Measurements from ENCODE around the gene CD300C.
"Not testable (repeated sequence)": the region's sequence is repeated elsewhere in the genome, so short reads cannot be mapped to it uniquely, and the experiment has no call there.

The CD300C gene

DNA sequence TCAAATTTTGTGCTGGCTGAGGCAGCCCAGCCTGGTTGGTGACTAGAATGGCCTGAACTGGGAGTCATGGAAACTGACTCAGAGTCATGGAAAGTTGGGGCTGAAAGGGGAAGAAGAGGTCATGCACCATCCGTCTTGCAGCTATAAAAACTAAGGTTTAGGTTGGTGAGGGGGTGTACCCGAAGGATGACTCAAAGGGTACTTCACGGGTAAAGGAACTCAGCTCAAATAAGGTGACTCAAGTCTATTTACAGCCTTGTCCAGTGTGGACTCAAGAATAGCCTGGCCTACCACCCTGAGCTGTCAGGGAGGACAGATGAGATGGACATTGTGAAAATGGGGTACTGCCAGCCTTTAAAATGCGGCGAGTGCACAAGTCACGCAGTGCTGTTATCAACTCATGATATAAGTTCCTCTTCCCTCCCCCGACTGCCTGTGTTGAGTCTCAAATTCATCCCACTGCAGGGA, 33.3 kb downstream of the CD300C start:
- DNase-seq (ENCODE audit: low spot score), result no peak

DNA sequence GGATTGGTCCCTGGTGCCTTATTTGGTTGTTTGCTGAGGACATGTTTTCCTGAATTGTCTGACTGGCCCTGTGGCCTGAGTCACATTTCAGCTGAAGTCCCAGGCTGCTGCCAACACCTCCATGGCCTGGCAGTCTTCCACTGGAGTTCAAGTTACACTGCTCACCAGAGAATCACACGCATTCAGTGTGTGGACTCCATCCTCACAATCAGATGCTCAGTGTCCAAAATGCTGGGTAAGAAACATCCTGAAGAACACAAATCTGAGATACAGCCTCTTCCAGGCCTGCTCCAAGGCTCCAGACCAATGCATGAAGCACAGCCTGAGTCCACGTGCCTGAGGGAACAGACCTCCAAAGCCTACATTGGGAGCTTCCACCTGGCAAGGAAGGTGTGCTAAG, 33.9 kb downstream of the CD300C start:
- DNase-seq (ENCODE audit: low spot score), result no peak

DNA sequence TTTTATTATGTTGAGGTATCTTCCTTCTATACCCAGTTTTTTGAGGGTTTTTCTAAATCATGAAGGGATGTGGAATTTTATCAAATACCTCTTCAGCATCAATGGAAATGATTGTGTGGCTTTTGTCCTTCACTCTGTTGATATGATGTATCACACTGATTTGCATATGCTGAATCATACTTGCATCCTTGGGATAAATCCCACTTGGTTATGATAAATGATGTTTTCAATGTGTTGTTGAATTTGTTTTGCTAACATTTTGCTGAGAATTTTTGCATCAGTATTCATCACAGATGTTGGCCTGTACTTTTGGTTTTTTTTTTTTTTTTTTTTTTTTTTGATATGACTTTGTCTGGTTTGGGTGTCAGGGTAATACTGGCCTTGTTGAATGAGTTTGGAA, 37.8 kb downstream of the CD300C start:
- no peak for DNase-seq (ENCODE audit: low spot score)

DNA sequence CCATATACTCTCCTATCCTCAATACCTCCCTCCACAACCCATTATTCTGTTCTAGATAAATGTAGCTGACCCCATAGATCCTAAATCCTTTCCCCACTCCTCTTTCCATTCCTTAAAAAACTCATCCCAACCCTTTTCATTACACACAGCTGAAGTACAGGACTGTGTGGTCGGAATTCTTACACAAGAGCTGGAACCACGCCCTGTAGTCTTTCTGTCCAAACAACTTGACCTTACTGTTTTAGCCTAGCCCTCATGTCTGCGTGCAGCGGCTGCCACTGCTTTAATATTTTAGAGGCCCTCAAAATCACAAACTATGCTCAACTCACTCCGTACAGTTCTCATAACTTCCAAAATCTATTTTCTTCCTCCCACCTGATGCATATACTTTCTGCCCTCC, 42.0 kb downstream of the CD300C start:
- DNase-seq (ENCODE audit: low spot score), result not testable (repeated sequence)

DNA sequence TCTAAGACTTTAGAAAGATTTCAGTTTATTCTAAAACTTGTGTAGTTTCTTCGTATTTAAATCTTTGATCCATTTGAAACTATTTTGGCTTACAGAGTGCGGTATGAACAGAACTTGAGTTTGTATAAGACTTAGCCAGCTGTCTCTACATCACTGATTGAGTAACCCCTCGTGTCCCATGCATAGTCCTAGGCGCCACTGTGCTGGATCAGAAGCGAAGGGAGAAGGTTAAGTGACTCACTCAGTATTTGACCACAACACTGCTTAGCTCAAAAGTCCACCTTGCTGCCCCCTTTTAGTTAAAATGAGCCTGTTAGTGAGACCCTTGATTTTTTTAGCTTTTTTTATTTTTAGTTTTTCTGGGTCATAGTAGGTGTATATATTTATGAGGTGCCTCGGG, 43.1 kb downstream of the CD300C start:
- no peak for DNase-seq (ENCODE audit: low spot score)

DNA sequence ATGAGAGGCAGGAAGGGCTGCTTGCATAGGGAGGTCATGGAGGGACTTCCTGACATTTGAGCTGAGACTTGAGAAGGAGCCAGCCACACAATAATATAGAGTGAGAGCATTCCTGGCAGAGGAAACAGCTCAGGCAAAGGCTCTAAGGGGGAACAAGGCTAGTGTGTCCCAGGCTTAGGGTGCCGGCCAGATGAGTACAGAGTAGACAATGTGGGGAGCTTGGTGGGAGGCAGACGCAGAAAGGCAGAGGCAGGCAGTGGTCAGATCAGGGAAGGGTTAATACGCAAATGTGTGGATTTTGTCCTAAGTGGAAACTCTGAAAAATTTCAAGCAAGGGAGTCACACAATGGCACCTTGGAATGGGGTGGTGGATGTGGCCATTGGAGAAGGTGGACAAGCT, 45.9 kb downstream of the CD300C start:
- DNase-seq (ENCODE audit: low spot score), result no peak

DNA sequence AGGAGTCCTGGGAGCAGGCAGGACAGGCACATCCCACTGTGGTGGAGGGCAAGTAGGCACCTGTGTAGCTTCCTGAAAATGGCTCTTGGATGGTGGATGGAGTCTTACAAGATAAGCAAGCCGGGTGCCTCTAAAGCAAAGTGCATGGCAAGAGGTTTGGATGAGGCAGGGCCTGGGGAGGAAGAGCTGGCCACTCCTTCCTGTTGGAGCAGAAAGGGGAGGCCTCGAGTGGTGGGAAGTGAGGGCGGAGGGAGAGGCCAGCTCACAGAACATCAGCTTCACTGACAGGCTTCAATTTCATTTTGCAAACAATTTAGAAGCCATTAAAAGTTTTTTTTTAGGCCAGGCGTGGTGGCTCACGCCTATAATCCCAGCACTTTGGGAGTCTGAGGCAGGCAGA, 48.4 kb downstream of the CD300C start:
- DNase-seq (ENCODE audit: low spot score), result no peak

DNA sequence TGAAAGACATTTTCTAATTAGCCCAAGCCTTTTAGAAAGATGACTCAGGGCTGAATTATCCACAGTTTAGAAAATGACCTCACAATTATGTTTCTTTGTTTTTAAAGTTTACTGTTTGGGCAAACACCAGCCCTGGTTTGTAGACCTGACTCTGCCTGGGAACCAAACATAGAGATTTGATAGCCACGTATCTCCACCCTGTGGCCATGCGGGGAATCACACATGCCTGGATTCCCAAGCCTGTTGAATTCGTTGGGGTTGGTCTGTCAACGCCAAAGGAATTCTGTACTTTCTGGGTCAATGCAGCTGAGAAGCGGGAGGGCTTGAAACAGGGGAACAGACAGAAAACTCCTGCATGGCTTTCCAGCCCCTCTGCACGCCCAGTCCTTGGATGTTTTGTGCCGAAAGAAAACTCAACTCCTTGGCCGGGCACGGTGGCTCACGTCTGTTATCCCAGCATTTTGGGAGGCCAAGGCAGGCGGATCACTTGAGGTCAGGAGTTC, 52.5 kb downstream of the CD300C start:
- no peak for DNase-seq (ENCODE audit: low spot score)

DNA sequence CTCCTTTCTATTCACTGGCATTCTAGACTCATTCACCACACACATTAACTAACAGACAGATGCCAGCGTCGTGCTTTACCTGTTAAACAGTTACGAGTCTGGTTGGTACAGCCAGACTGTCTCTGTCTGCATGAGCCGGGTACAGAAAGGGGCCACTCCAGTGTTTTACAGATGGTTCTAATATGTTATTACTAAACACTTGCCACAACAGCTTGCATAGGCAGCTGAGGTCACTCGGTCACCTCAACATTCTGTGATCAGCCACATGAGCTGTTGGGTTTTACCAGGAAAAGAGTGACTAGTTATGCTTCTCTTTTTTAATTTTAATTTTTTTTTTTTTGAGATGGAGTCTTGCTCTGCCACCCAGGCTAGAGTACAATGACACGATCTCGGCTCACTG, 54.3 kb downstream of the CD300C start:
- no peak for DNase-seq (ENCODE audit: low spot score)
